HepG2 (cell line): ENCODE results near the gene SH3GL1. TPM values are rescaled to one million over a fixed set of nuclear protein-coding genes. Genes with fewer than 3 reads are reported as not detected.

Experiments
- ATAC-seq: fragments of 200-7000 bp; cut with Tn5 transposase; 3 replicates; pipeline ENCODE4 v1.9.1; 2020; ENCODE audit warnings: mild to moderate bottlenecking, moderate library complexity
- BruUV-seq: library from RNA; stranded (reverse); fragments of 400-500 nt; replicated peaks from 2 replicates; lab custom pipeline; 2021; lab: Mats Ljungman, UMichigan
- CTCF ChIA-PET: fragments of 300-600 bp; formaldehyde crosslinking; extraction: SDS; loops from one replicate; lab custom pipeline; 2021; ENCODE audit warnings: low total read pairs, inconsistent platforms, low intra/inter-chr PET ratio; lab: Yijun Ruan, JAX
- POLR2A ChIA-PET: fragments of 350-600 bp; sonication (Branson Sonifier 250); formaldehyde crosslinking; loops from one replicate; lab custom pipeline; 2020; ENCODE audit warnings: antibody characterized with exemption, inconsistent platforms; lab: Yijun Ruan, JAX
- DNase-seq: peaks from one replicate; pipeline ENCODE4 v3.0.0-alpha.2; 2015; ENCODE audit warnings: low spot score
- FAIRE-seq: peaks from 3 replicates; lab custom pipeline; 2011; peaks lifted over from hg19 to GRCh38; lab: Jason Lieb, UNC
- H2AFZ ChIP-seq: one replicate; pipeline ENCODE4 v1.6.1; 2011; ENCODE audit warnings: low read length, inconsistent platforms
- H3K27ac ChIP-seq: fragments of 300-600 bp; 3 replicates; pipeline ENCODE4 v1.8.0; 2011; ENCODE audit warnings: mixed run types, mild to moderate bottlenecking, mixed read lengths, low read length, inconsistent platforms; ENCODE audit not compliant: insufficient read depth; ENCODE audit errors: extremely low read length
- H3K27me3 ChIP-seq, 2 experiments: fragments of 200-600 bp in 1 of 2; 2 replicates in 1 of 2; 3 replicates in 1 of 2; pipeline versions ENCODE4 v1.6.0 to v1.8.0; 2011; ENCODE audit warnings: low read length in 2 of 2, mild to moderate bottlenecking in 2 of 2, moderate library complexity in 2 of 2, inconsistent platforms in 1 of 2; ENCODE audit not compliant: insufficient read depth in 2 of 2, control insufficient read depth in 1 of 2
- H3K36me3 ChIP-seq, 2 experiments: fragments of 200-600 bp in 1 of 2; replicated peaks in 1 of 2; 2 replicates in 1 of 2; 3 replicates in 1 of 2; pipeline versions ENCODE4 v1.5.1 to v1.8.0; 2011; ENCODE audit warnings: low read length in 2 of 2, inconsistent platforms in 1 of 2; ENCODE audit not compliant: insufficient read depth in 2 of 2, control insufficient read depth in 1 of 2
- H3K4me1 ChIP-seq: 2 replicates; pipeline ENCODE4 v1.5.1; 2012; ENCODE audit warnings: low read length, inconsistent platforms; ENCODE audit not compliant: insufficient read depth
- H3K4me2 ChIP-seq: 2 replicates; pipeline ENCODE4 v1.6.0; 2011; ENCODE audit warnings: low read depth, low read length, inconsistent platforms
- H3K4me3 ChIP-seq, 3 experiments: fragments of 200-600 bp in 1 of 3; sonication (generic), shearing (Covaris generic) in 1 of 3; replicated peaks in 1 of 3; 2 replicates each; pipeline ENCODE4 v1.5.1; 2011 to 2016; ENCODE audit warnings: low read length in 3 of 3, inconsistent platforms in 2 of 3, low read depth in 2 of 3, mild to moderate bottlenecking in 2 of 3, control low read depth in 1 of 3, mixed read lengths in 1 of 3; ENCODE audit not compliant: insufficient read depth in 1 of 3
- H3K79me2 ChIP-seq: one replicate; pipeline ENCODE4 v1.6.1; 2011; ENCODE audit warnings: low read length, inconsistent platforms; ENCODE audit not compliant: insufficient read depth
- H3K9ac ChIP-seq: 2 replicates; pipeline ENCODE4 v1.6.0; 2011; ENCODE audit warnings: mild to moderate bottlenecking, low read depth, low read length, inconsistent platforms; ENCODE audit not compliant: insufficient read depth
- H3K9me3 ChIP-seq: 2 replicates; pipeline ENCODE4 v1.5.1; 2012; ENCODE audit warnings: mild to moderate bottlenecking, low read length
- H4K20me1 ChIP-seq: 2 replicates; pipeline ENCODE4 v1.6.0; 2011; ENCODE audit warnings: inconsistent platforms, mild to moderate bottlenecking, low read length, moderate library complexity; ENCODE audit not compliant: insufficient read depth
- ATF2 ChIP-seq: sonication (generic); formaldehyde crosslinking; IDR thresholded peaks from 2 replicates; pipeline ENCODE4 v1.4.0; 2020; ENCODE audit warnings: missing genetic modification reagents
- GPN1 ChIP-seq: sonication (generic); formaldehyde crosslinking; IDR thresholded peaks from 2 replicates; pipeline ENCODE4 v1.5.1; 2020; ENCODE audit warnings: missing genetic modification reagents, borderline replicate concordance
- MTERF4 ChIP-seq: sonication (generic); formaldehyde crosslinking; IDR thresholded peaks from 2 replicates; pipeline ENCODE4 v1.8.0; 2023; ENCODE audit warnings: mild to moderate bottlenecking, missing genetic modification reagents
- ZC3H13 ChIP-seq: sonication (generic); formaldehyde crosslinking; IDR thresholded peaks from 2 replicates; pipeline ENCODE4 v1.8.1; 2023; ENCODE audit warnings: mild to moderate bottlenecking, missing genetic modification reagents, moderate library complexity
- ZFX ChIP-seq: sonication (generic); formaldehyde crosslinking; IDR thresholded peaks from 2 replicates; pipeline ENCODE4 v1.4.0; 2020; ENCODE audit warnings: mild to moderate bottlenecking, low read depth, missing genetic modification reagents, moderate library complexity
- ZMYM2 ChIP-seq: sonication (generic); formaldehyde crosslinking; IDR thresholded peaks from 2 replicates; pipeline ENCODE4 v1.8.0; 2022; ENCODE audit warnings: mild to moderate bottlenecking, missing genetic modification reagents
- ZMYM3 ChIP-seq: sonication (generic); formaldehyde crosslinking; IDR thresholded peaks from 2 replicates; pipeline ENCODE4 v1.5.1; 2020; ENCODE audit warnings: mild to moderate bottlenecking, missing genetic modification reagents
- ZNF274 ChIP-seq: sonication (generic); formaldehyde crosslinking; IDR thresholded peaks from 2 replicates; pipeline ENCODE4 v1.5.1; 2020; ENCODE audit warnings: mild to moderate bottlenecking, missing genetic modification reagents
- ZNF280D ChIP-seq: sonication (generic); formaldehyde crosslinking; IDR thresholded peaks from 2 replicates; pipeline ENCODE4 v1.5.1; 2020; ENCODE audit warnings: mild to moderate bottlenecking, missing genetic modification reagents
- ZNF414 ChIP-seq: sonication (generic); formaldehyde crosslinking; IDR thresholded peaks from 2 replicates; pipeline ENCODE4 v1.5.0; 2020; ENCODE audit warnings: missing genetic modification reagents
- ZNF512B ChIP-seq: sonication (generic); formaldehyde crosslinking; IDR thresholded peaks from 2 replicates; pipeline ENCODE4 v1.5.1; 2020; ENCODE audit warnings: missing genetic modification reagents, mild to moderate bottlenecking, borderline replicate concordance
- ZNF563 ChIP-seq: sonication (generic); formaldehyde crosslinking; IDR thresholded peaks from 2 replicates; pipeline ENCODE4 v1.8.0; 2022; ENCODE audit warnings: mild to moderate bottlenecking, moderate library complexity, missing genetic modification reagents
- ZSCAN25 ChIP-seq: sonication (generic); formaldehyde crosslinking; IDR thresholded peaks from 2 replicates; pipeline ENCODE4 v1.8.0; 2022; ENCODE audit warnings: mild to moderate bottlenecking, missing genetic modification reagents
- WGBS: methylation state at CpG from one replicate; pipeline ENCODE4 v1.1.6; 2017; ENCODE audit warnings: low lambda C conversion rate; 5-methylcytosine and 5-hydroxymethylcytosine counted together
- in situ Hi-C: cut with HindIII; loops from 2 replicates; pipeline ENCODE4 v1.10.0; 2017; ENCODE audit warnings: low pct_unique_long_range_greater_than_20kb; ENCODE audit not compliant: extremely low pct_ligation_motif_present
- intact Hi-C: fragments of 100-400 bp; cut with micrococcal nuclease; formaldehyde crosslinking; loops from one replicate; pipeline ENCODE4 v1.10.0; 2022; ENCODE audit not compliant: unreplicated experiment
- polyA plus RNA-seq, 8 experiments: library from polyadenylated mRNA; depleted of rRNA in 3 of 8; stranded (reverse) in 7 of 8; unstranded in 1 of 8; fragments of >200 nt; fragmentation: Illumina TruSeq in 4 of 8; extraction: Trizol in 4 of 8; gene quantifications; 2 replicates each; pipeline versions ENCODE4 v1.2.1 to v1.2.3, GENCODE V29; 2011 to 2016; ENCODE audit warnings: low read depth in 4 of 8, missing spikeins in 1 of 8, mixed read lengths in 1 of 8; ENCODE audit not compliant: insufficient read depth in 1 of 8
- total RNA-seq, 5 experiments: library from RNA; depleted of rRNA; stranded (reverse); fragments of >200 nt; fragmentation: Illumina TruSeq; extraction: Trizol; gene quantifications; 2 replicates each; pipeline ENCODE4 v1.2.3, GENCODE V29; 2016; ENCODE audit warnings: low read depth in 1 of 5

The SH3GL1 gene
- total and polyA plus RNA-seq, 2 of the 13 experiments (the other 11 are each of a cell fraction or from before 2014, with no cell fraction given) = 33.0 to 45.1 TPM

- peak overlapping the region; percentile 95 for H3K9ac ChIP-seq
- peak overlapping the region; percentile 82 to 99 (median 88) for H3K4me3 ChIP-seq
- H3K27ac ChIP-seq = peak overlapping the region; percentile 81
- ChIA-PET POLR2A (interaction anchor here (1.8 kb wide), 1 partner anchor 13 kb away, joined by 6 read pairs; no protein-coding TSS in a partner anchor), CTCF (no interaction called here)
- TSS peak; percentile 56 for BruUV-seq
- H3K4me1 ChIP-seq = peaks cover 68% of the 10 kb centered on the region
- DNase-seq (no peak), FAIRE-seq (no peak), ATAC-seq (0 out of 3 replicates have a peak, but pooled peaks have one; percentile 10)
- 14% methylated on average over 6 of the region's 32 CpGs for WGBS
- peaks cover 4% of the 10 kb centered on the region for H4K20me1 ChIP-seq
- H3K36me3 ChIP-seq = no peaks in the 10 kb centered on the region; a peak in 2 of 5 replicates
- H3K79me2 ChIP-seq = peaks cover 64% of the 10 kb centered on the region
- H3K9me3 ChIP-seq = no peaks in the 10 kb centered on the region
- no peak overlapping the region for H2AFZ ChIP-seq
- H3K4me2 ChIP-seq = peak overlapping the region; percentile 96
- intact Hi-C loops = loop anchor here (5.0 kb wide), 2 partner anchors 54 to 136 kb away; partner anchors contain the start of gene UBXN6
- no peaks in the 10 kb centered on the region; a peak in 1 of 5 replicates for H3K27me3 ChIP-seq
- in situ Hi-C loops = no loop called here
- TF ChIP-seq ZSCAN25 (CRISPR knock-in tag) (no peak), ZMYM2 (CRISPR knock-in tag) (no peak), ZNF274 (CRISPR knock-in tag) (peak; percentile 83), ZMYM3 (CRISPR knock-in tag) (peak; percentile 55), ZNF563 (no peak), GPN1 (no peak), MTERF4 (0 out of 2 replicates have a peak, but pooled peaks have one; percentile 42), ZNF414 (CRISPR knock-in tag) (0 out of 2 replicates have a peak, but pooled peaks have one; percentile 30), ATF2 (CRISPR knock-in tag) (no peak), ZFX (CRISPR knock-in tag) (0 out of 2 replicates have a peak, but pooled peaks have one; percentile 6), ZNF512B (CRISPR knock-in tag) (0 out of 2 replicates have a peak, but pooled peaks have one; percentile 38), ZNF280D (CRISPR knock-in tag) (0 out of 2 replicates have a peak, but pooled peaks have one; percentile 41), ZC3H13 (no peak)
Measured at GRCh38 chr19:4403005-4403761, 2.8 kb upstream of the SH3GL1 start.
